HepG2 (cell line): ENCODE results near the gene GDAP1L1.

Experiments used
- MYPOP ChIP-seq: sonication (generic); formaldehyde crosslinking; IDR thresholded peaks from 2 replicates; pipeline ENCODE4 v1.8.1; 2023; ENCODE audit warnings: mild to moderate bottlenecking, moderate library complexity, missing genetic modification reagents
- SNAI1 ChIP-seq: sonication (generic); formaldehyde crosslinking; IDR thresholded peaks from 2 replicates; pipeline ENCODE4 v1.5.0; 2020; ENCODE audit warnings: mild to moderate bottlenecking, missing genetic modification reagents, borderline replicate concordance
- TF ChIP-seq, protein P1 (sequence below): sonication (generic); formaldehyde crosslinking; conservative IDR thresholded peaks from 2 replicates; pipeline ENCODE4 v1.4.0; 2020; ENCODE audit warnings: missing genetic modification reagents

- TF ChIP-seq MYPOP (CRISPR knock-in tag) (no peak), SNAI1 (CRISPR knock-in tag) (peak; percentile 88; the same call in 1 of the 2 replicates)
- TF ChIP-seq, protein P1, sequence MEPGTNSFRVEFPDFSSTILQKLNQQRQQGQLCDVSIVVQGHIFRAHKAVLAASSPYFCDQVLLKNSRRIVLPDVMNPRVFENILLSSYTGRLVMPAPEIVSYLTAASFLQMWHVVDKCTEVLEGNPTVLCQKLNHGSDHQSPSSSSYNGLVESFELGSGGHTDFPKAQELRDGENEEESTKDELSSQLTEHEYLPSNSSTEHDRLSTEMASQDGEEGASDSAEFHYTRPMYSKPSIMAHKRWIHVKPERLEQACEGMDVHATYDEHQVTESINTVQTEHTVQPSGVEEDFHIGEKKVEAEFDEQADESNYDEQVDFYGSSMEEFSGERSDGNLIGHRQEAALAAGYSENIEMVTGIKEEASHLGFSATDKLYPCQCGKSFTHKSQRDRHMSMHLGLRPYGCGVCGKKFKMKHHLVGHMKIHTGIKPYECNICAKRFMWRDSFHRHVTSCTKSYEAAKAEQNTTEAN (CRISPR knock-in tag): no peak
Measured at GRCh38 chr20:44211177-44212039, 35.7 kb upstream of the GDAP1L1 start.
